IPS-20b (cell line): Measurements from ENCODE around the gene NFXL1.
A peak's percentile ranks its signal among the peaks of the same experiment; 100 is the strongest.
"Not testable (repeated sequence)": the region's sequence is repeated elsewhere in the genome, so short reads cannot be mapped to it uniquely, and the experiment has no call there.

Experiments used
- H3K27ac ChIP-seq: one replicate; pipeline ENCODE4 v1.5.1; 2013; ENCODE audit warnings: low read length
- H3K27me3 ChIP-seq: 2 replicates; pipeline ENCODE4 v1.6.1; 2013; ENCODE audit warnings: mild to moderate bottlenecking, low read length, inconsistent platforms; ENCODE audit not compliant: insufficient read depth
- H3K36me3 ChIP-seq: 2 replicates; pipeline ENCODE4 v1.6.1; 2013; ENCODE audit warnings: low read depth, mild to moderate bottlenecking, inconsistent platforms, low read length, moderate library complexity; ENCODE audit not compliant: insufficient read depth
- H3K4me1 ChIP-seq: 2 replicates; pipeline ENCODE4 v1.6.1; 2013; ENCODE audit warnings: mild to moderate bottlenecking, control low read depth, inconsistent platforms, low read length, moderate library complexity; ENCODE audit not compliant: insufficient read depth
- H3K4me3 ChIP-seq: 2 replicates; pipeline ENCODE4 v1.5.1; 2013; ENCODE audit warnings: mild to moderate bottlenecking, low read length, inconsistent platforms
- H3K9ac ChIP-seq: 2 replicates; pipeline ENCODE4 v1.6.1; 2013; ENCODE audit warnings: low read depth, mild to moderate bottlenecking, inconsistent platforms, low read length, moderate library complexity
- H3K9me3 ChIP-seq: 2 replicates; pipeline ENCODE4 v1.6.1; 2013; ENCODE audit warnings: mild to moderate bottlenecking, low read depth, low read length, inconsistent platforms; ENCODE audit not compliant: insufficient read depth

The NFXL1 gene

DNA sequence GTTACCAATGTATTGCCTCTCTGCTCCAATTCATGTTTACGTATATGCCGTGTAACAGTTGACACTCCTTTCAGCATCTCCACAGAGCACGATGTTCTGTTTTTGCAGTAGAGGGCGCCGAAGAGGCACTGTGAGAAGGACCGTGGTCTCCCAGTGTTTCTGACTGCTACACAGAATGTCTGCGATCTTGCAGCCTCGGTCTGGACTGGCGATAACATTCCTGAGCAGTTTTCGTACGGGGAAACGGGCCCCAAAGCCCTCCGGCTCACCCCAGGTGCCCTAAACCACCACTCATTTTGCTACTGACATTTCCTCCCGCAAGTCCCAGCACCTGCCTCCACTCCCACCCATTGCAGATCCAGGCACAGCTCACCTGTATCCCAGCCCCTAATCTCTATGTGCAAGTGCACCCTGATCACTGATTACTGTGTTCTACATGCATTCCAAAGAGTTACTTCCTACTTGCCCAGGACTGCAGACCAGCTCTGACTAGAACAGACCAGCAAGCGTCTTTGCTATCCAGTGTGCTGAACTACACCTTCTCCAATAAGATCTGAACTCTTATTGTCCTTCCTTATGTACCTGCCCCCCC is 12.4 kb upstream of the NFXL1 start:
- peak overlapping the region; percentile 67 for H3K4me3 ChIP-seq
- H3K9me3 ChIP-seq: no peaks in the 10 kb centered on the region
- H3K36me3 ChIP-seq: no peaks in the 10 kb centered on the region
- no peaks in the 10 kb centered on the region for H3K27me3 ChIP-seq
- no peak overlapping the region for H3K27ac ChIP-seq
- H3K9ac ChIP-seq: peak overlapping the region; percentile 59
- peaks cover 3% of the 10 kb centered on the region; the same call in 1 of the 2 replicates for H3K4me1 ChIP-seq

DNA sequence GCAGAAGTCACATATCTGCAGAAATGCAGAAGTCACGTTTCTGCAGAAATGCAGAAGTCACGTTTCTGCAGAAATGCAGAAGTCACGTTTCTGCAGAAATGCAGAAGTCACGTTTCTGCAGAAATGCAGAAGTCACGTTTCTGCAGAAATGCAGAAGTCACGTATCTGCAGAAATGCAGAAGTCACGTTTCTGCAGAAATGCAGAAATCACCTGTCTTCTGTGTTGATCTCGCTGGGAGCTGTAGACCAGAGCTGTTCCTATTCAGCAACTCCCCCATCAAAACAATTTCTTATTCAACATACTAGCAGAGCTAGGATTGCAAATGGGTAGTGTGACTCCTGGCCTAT is 8.9 kb upstream of the NFXL1 start:
- not testable (repeated sequence) for H3K4me1 ChIP-seq, H3K36me3 ChIP-seq, H3K4me3 ChIP-seq, H3K9me3 ChIP-seq, H3K27me3 ChIP-seq, H3K9ac ChIP-seq, H3K27ac ChIP-seq

DNA sequence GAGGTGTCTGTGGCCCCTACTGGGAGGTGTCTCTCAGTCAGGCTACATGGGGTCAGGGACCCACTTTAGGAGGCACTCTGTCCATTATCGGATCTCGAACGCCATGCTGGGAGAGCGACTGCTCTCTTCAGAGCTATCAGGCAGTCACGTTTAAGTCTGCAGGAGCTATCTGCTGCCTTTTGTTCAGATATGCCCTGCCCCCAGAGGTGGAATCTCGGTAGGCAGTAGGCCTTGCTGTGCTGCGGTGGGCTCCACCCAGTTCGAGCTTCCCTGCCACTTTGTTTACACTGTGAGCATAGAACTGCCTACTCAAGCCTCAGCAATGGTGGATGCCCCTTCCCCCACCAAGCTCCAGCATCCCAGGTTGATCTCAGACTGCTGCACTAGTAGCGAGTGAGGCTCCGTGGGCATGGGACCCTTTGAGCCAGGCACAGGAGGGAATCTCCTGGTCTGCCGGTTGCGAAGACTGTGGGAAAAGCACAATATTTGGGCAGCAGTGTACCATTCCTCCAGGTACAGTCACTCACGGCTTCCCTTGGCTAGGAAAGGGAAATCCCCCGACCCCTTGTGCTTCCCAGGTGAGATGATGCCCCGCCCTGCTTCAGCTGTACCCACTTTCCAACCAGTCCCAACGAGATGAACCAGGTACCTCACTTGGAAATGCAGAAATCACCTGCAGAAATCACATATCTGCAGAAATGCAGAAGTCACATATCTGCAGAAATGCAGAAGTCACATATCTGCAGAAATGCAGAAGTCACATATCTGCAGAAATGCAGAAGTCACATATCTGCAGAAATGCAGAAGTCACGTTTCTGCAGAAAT is 8.3 kb upstream of the NFXL1 start:
- not testable (repeated sequence) for H3K27ac ChIP-seq
- peak overlapping the region; percentile 40; the same call in 1 of the 2 replicates for H3K4me3 ChIP-seq

DNA sequence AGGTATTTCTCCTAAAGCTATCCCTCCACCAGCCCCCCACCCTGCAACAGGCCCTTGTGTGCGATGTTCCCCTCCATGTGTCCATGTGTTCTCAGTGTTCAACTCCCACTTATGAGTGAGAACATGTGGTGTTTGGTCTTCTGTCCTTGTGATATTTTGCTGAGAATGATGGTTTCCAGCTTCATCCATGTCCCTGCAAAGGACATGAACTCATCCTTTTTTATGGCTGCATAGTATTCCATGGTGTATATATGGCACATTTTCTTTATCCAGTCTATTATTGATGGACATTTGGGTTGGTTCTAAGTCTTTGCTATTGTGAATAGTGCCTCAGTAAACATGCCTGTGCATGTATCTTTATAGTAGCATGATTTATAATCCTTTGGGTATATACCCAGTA is 2.8 kb upstream of the NFXL1 start:
- not testable (repeated sequence) for H3K27ac ChIP-seq, H3K9ac ChIP-seq, H3K4me3 ChIP-seq, H3K4me1 ChIP-seq, H3K9me3 ChIP-seq, H3K36me3 ChIP-seq, H3K27me3 ChIP-seq

More for the DNA sequence above, 8.3 kb upstream of the NFXL1 start:
- not testable (repeated sequence) for H3K36me3 ChIP-seq, H3K9me3 ChIP-seq, H3K9ac ChIP-seq, H3K4me1 ChIP-seq, H3K27me3 ChIP-seq

DNA sequence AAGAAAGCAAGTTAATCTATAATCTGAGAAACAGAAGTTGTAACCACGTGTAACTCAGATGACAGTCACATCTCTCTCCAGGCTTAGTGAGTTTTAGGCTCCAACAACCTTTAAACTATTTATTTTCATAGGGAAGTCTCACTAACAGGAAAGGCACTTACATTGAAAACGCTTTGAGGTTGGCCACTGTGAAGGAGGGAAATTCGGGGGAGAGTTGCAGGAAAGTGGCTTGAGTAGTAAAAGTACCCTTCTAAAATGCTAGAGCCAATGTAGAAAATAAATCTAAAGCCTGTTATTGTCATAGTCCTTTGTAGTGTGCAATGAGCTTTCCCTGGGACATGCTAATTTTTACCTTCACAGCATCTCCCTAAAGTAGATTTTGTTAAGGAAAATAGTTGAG is 995 bp upstream of the NFXL1 start:
- Histone ChIP-seq H3K4me1 (peaks cover 7% of the 10 kb centered on the region; the same call in 1 of the 2 replicates), H3K9ac (peak overlapping the region; percentile 82; the same call in 1 of the 2 replicates), H3K27me3 (0 out of 2 replicates have a peak, but pooled peaks cover 8% of the 10 kb centered on the region), H3K27ac (no peak overlapping the region), H3K9me3 (no peaks in the 10 kb centered on the region), H3K36me3 (peaks cover 19% of the 10 kb centered on the region), H3K4me3 (peak overlapping the region; percentile 96)

DNA sequence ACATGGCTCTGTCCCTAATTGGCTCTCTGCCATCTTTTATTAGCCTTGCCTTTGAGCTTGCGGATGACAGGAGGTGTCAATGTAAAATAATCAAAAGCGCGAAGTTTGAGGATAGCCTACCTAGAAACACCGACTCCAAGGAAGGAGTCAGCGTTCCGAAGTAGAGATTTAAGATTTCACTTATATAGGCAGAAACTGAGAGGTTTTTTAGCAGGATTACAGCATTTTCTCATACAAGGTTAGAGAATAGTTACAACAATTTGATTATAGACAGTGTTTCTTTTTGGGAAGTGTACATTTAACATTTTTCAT is 499 bp upstream of the NFXL1 start:
- Histone ChIP-seq H3K36me3 (peaks cover 24% of the 10 kb centered on the region), H3K4me3 (peak overlapping the region; percentile 96), H3K27ac (no peak overlapping the region), H3K4me1 (peaks cover 7% of the 10 kb centered on the region; the same call in 1 of the 2 replicates), H3K9me3 (no peaks in the 10 kb centered on the region), H3K9ac (peak overlapping the region; percentile 82; the same call in 1 of the 2 replicates), H3K27me3 (0 out of 2 replicates have a peak, but pooled peaks cover 8% of the 10 kb centered on the region)

DNA sequence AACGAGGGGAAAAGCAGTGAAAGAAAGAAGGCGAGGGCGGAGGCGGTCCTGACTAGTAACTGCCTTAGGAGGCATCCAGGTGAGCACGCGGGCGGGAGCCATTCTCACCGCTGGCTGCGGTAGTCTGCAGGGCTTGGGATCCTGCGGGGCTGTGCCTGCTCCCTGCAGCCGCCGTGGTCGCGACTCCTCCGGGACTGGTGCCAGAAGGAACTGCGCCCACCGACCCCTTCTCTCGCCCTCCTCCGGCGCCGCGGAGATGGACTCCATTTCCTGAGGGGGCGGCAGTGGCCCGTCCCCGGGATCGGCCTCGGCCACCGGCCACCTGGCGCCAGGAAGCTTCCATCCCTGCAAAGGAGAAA is 543 bp downstream of the NFXL1 start:
- 0 out of 2 replicates have a peak, but pooled peaks cover 8% of the 10 kb centered on the region for H3K27me3 ChIP-seq
- peak overlapping the region; percentile 85 for H3K4me3 ChIP-seq
- H3K4me1 ChIP-seq: peaks cover 7% of the 10 kb centered on the region; the same call in 1 of the 2 replicates
- H3K9me3 ChIP-seq: no peaks in the 10 kb centered on the region
- H3K27ac ChIP-seq: peak overlapping the region; percentile 30
- peaks cover 30% of the 10 kb centered on the region for H3K36me3 ChIP-seq
- peak overlapping the region; percentile 86 for H3K9ac ChIP-seq

DNA sequence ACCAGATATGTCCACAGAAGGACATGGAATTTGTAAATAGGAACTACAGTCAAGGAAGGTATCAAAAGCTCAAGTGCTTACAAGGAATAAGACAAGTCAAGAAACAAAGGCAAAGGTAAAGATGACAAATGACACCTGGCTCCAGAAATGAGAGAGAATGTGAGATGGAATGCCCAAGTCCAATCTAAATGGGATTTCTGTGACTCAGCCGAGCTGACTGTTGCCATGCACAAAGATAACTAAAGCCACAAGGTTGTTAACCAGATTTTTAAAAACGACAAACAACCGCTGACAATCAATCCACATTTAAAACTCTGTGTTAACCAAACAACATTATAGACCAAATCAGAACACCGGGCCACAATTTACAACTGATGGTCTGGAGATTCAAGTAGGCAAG is 1.1 kb downstream of the NFXL1 start:
- H3K36me3 ChIP-seq: peaks cover 32% of the 10 kb centered on the region
- H3K9ac ChIP-seq: peak overlapping the region; percentile 86; the same call in 1 of the 2 replicates
- peak overlapping the region; percentile 30 for H3K27ac ChIP-seq
- peaks cover 7% of the 10 kb centered on the region; the same call in 1 of the 2 replicates for H3K4me1 ChIP-seq
- peak overlapping the region; percentile 85 for H3K4me3 ChIP-seq
- H3K9me3 ChIP-seq: no peaks in the 10 kb centered on the region
- 0 out of 2 replicates have a peak, but pooled peaks cover 8% of the 10 kb centered on the region for H3K27me3 ChIP-seq

DNA sequence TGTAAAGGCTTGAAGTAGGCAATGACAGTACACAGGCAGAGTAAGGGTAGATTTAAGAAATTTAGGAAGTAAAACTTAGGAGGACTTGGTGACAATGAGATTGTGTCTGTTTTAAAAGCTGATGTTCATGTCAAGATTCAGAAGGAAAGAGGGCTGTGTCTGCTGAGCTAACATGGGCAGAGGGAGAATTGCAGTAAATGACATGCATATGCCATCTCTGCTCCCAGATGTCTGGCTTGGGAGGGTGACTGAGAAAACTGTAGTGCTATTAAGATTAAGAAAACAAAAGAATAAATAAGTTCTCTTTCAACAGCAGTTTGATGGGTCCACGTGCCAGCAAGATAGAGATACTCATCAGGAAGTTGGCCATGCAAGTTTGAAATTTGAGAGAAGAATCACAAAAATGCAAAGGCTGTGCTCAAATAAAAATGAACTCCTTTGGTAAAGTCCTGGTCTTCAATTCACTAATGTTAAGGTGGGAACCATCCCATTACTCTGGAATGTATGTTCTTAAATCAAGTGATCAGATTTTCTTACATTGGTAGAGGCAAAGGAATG is 7.2 kb downstream of the NFXL1 start:
- H3K27me3 ChIP-seq: no peaks in the 10 kb centered on the region
- no peak overlapping the region for H3K4me3 ChIP-seq
- peaks cover 91% of the 10 kb centered on the region for H3K36me3 ChIP-seq
- no peaks in the 10 kb centered on the region for H3K9me3 ChIP-seq
- H3K4me1 ChIP-seq: peaks cover 4% of the 10 kb centered on the region; the same call in 1 of the 2 replicates
- no peak overlapping the region for H3K27ac ChIP-seq
- no peak overlapping the region for H3K9ac ChIP-seq

DNA sequence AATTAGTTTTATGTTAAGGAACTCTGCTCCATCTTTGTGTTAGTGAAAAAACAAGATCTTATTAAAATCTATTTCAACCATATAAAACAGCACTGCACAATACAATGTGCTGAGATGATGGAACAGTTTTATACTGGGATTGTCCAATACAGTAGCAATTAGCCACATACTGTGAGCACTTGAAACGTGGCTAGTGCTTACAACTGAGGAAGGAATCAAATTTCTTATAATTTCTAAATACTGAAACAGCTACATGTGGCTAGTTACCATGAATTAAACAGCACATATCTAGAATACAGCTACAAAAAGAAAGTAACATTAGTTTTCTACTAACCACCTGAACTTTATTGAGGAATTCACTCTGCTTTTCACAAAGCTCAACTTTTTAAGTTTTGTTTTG is 14.7 kb downstream of the NFXL1 start:
- Histone ChIP-seq H3K9ac (no peak overlapping the region), H3K27ac (no peak overlapping the region), H3K27me3 (no peaks in the 10 kb centered on the region), H3K4me1 (no peaks in the 10 kb centered on the region), H3K9me3 (no peaks in the 10 kb centered on the region), H3K4me3 (no peak overlapping the region), H3K36me3 (peaks cover 98% of the 10 kb centered on the region)

DNA sequence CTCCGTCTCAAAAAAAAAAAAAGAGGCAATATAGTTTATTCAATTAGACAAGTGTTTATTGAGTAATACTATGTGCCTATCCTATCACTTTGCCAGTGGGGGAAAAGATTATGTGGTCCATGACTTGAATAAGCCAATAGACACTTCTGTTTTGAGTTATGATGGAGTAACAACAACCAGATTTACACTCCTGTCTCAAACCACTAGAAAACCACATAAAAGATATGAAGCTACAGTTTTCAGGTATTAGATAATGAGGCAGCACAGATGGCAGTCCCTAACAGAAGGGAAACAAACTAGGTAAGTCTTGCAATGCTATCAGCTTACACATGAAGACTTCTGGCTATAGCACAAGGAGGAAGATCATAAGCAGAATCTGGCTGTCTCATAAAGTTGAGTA is 22.5 kb downstream of the NFXL1 start:
- Histone ChIP-seq H3K36me3 (peaks cover 100% of the 10 kb centered on the region), H3K27me3 (no peaks in the 10 kb centered on the region), H3K9me3 (no peaks in the 10 kb centered on the region)

DNA sequence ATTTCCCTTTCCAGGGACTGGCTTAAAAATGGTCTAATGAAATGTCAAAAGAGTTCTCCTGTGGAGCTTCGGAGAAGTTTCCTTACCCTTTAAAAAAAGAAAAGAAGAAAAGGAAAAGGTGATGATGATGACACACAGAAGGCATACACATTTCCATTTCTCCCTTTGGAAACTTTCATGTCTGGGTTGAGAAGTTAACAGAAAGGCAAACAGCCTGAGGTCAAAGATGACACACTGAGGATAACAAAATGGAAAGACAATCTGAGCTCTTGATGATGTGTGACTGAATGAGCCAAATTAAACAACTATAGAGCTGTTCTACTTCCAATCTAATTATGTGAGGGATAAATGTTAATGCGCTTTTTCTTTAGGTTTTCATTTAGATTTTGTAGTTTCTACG is 32.2 kb downstream of the NFXL1 start:
- Histone ChIP-seq H3K27ac (no peak overlapping the region), H3K36me3 (peaks cover 91% of the 10 kb centered on the region), H3K27me3 (no peaks in the 10 kb centered on the region), H3K4me3 (no peak overlapping the region), H3K9ac (no peak overlapping the region), H3K9me3 (no peaks in the 10 kb centered on the region), H3K4me1 (no peaks in the 10 kb centered on the region)

More for the DNA sequence above, 22.5 kb downstream of the NFXL1 start:
- H3K4me1 ChIP-seq: no peaks in the 10 kb centered on the region
- no peak overlapping the region for H3K27ac ChIP-seq
- no peak overlapping the region for H3K4me3 ChIP-seq
- no peak overlapping the region for H3K9ac ChIP-seq
